ENCODE results near the gene HDDC2.
"Not testable (repeated sequence)": the region's sequence is repeated elsewhere in the genome, so short reads cannot be mapped to it uniquely, and the experiment has no call there.

The HDDC2 gene

GRCh38 chr6:125307150-125307838, 5.5 kb upstream of the HDDC2 start:
- DNase-seq (ENCODE audit: low read depth, low spot score): no peak

GRCh38 chr6:125306756-125307149, 5.0 kb upstream of the HDDC2 start:
- DNase-seq (ENCODE audit: low read depth, low spot score): no peak

- DNase-seq (ENCODE audit: low read depth, low spot score): no peak
Observed at GRCh38 chr6:125304970-125305660, 3.3 kb upstream of the HDDC2 start.

GRCh38 chr6:125303512-125303854, 1.7 kb upstream of the HDDC2 start:
- DNase-seq (ENCODE audit: low read depth, low spot score): no peak

- DNase-seq (ENCODE audit: low read depth, low spot score): no peak
Observed at GRCh38 chr6:125302840-125303511, 1.2 kb upstream of the HDDC2 start.

GRCh38 chr6:125300992-125301434, 754 bp downstream of the HDDC2 start:
- DNase-seq (ENCODE audit: low read depth, low spot score): no peak

GRCh38 chr6:125299257-125299656, 2.5 kb downstream of the HDDC2 start:
- no peak for DNase-seq (ENCODE audit: low read depth, low spot score)

GRCh38 chr6:125296471-125296870, 5.3 kb downstream of the HDDC2 start:
- no peak for DNase-seq (ENCODE audit: low read depth, low spot score)

GRCh38 chr6:125294925-125295324, 6.8 kb downstream of the HDDC2 start:
- no peak for DNase-seq (ENCODE audit: low read depth, low spot score)

GRCh38 chr6:125294036-125294435, 7.7 kb downstream of the HDDC2 start:
- no peak for DNase-seq (ENCODE audit: low read depth, low spot score)

- no peak for DNase-seq (ENCODE audit: low read depth, low spot score)
Observed at GRCh38 chr6:125293587-125293986, 8.2 kb downstream of the HDDC2 start.

GRCh38 chr6:125287718-125288117, 14.0 kb downstream of the HDDC2 start:
- DNase-seq (ENCODE audit: low read depth, low spot score): no peak

GRCh38 chr6:125285936-125286335, 15.8 kb downstream of the HDDC2 start:
- DNase-seq (ENCODE audit: low read depth, low spot score): no peak

- DNase-seq (ENCODE audit: low read depth, low spot score): no peak
Observed at GRCh38 chr6:125285353-125285752, 16.4 kb downstream of the HDDC2 start.

GRCh38 chr6:125282470-125282869, 19.3 kb downstream of the HDDC2 start:
- DNase-seq (ENCODE audit: low read depth, low spot score): not testable (repeated sequence)

- DNase-seq (ENCODE audit: low read depth, low spot score): not testable (repeated sequence)
Observed at GRCh38 chr6:125280370-125281035, 21.3 kb downstream of the HDDC2 start.

GRCh38 chr6:125279961-125280360, 21.8 kb downstream of the HDDC2 start:
- DNase-seq (ENCODE audit: low read depth, low spot score): no peak

- no peak for DNase-seq (ENCODE audit: low read depth, low spot score)
Observed at GRCh38 chr6:125277838-125278237, 23.9 kb downstream of the HDDC2 start.

- no peak for DNase-seq (ENCODE audit: low read depth, low spot score)
Observed at GRCh38 chr6:125275779-125276178, 26.0 kb downstream of the HDDC2 start.

GRCh38 chr6:125274935-125275334, 26.8 kb downstream of the HDDC2 start:
- no peak for DNase-seq (ENCODE audit: low read depth, low spot score)

GRCh38 chr6:125273965-125274364, 27.8 kb downstream of the HDDC2 start:
- no peak for DNase-seq (ENCODE audit: low read depth, low spot score)

- no peak for DNase-seq (ENCODE audit: low read depth, low spot score)
Observed at GRCh38 chr6:125273251-125273650, 28.5 kb downstream of the HDDC2 start.
